Frontal cortex (tissue), 4 donors: Measurements from ENCODE around the gene ADAMTS6. TPM values are rescaled to one million over a fixed set of nuclear protein-coding genes. Genes with fewer than 3 reads are reported as not detected.
"Not testable (repeated sequence)": the region's sequence is repeated elsewhere in the genome, so short reads cannot be mapped to it uniquely, and the experiment has no call there.

Experiments
- DNase-seq, 2 donors: peaks; one replicate each; pipeline ENCODE4 v3.0.0; 2012; ENCODE audit warnings: low spot score in 2 of 2
- FAIRE-seq: peaks from 2 replicates; lab custom pipeline; 2012; peaks lifted over from hg19 to GRCh38; lab: Jason Lieb, UNC
- total RNA-seq: library from RNA; depleted of rRNA; stranded (reverse); fragments of >200 nt; gene quantifications from one replicate; pipeline ENCODE4 v1.2.3, GENCODE V29; 2014
- donor health status: control.
- donor health status: control.
- donor health status: control.

The ADAMTS6 gene
- total RNA-seq, 1 donor from 2014 or later: 15.5 TPM

- FAIRE-seq: no peak
- DNase-seq: no peak
These were observed 238.6 kb downstream of the ADAMTS6 start for GRCh38 chr5:65243161-65243560.

GRCh38 chr5:65229841-65230240 is 251.9 kb downstream of the ADAMTS6 start:
- no peak for DNase-seq
- FAIRE-seq: no peak

DNA sequence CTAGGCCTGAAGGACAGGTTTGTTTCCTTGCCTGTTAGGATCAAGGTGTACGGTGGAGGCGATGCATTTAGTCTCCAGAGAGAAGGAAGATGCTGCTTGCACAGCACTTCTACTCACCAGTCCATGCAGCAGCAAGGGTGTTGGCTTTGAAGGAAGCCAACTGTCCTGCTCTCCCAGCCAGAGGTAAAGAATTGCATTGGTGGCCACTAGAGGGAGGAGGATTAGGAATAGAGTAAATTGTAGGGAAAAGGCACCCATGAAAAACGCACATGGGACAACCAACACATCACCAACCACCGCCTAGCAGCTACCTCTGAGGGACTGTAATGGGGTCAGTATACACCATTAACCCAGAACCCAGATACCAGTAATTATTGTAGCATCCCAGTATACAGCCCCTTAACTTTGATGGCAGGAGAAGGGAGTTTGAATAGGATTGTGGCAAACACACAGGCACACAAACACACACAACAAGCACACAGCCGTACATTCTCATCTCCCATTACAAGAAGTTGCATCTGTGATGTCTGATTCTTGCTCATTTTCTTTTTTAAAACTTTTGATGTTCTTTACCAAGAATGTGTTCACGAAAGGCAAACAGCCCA is 267.7 kb downstream of the ADAMTS6 start:
- DNase-seq (no peak), FAIRE-seq (no peak)

- DNase-seq (no peak), FAIRE-seq (no peak)
These were observed 272.4 kb downstream of the ADAMTS6 start for GRCh38 chr5:65209341-65209740.

GRCh38 chr5:65204966-65205365 is 276.8 kb downstream of the ADAMTS6 start:
- FAIRE-seq: no peak

GRCh38 chr5:65203746-65204145 is 278.0 kb downstream of the ADAMTS6 start:
- DNase-seq (no peak), FAIRE-seq (no peak)

More at GRCh38 chr5:65204966-65205365, 276.8 kb downstream of the ADAMTS6 start:
- no peak for DNase-seq

- FAIRE-seq: no peak
These were observed 281.6 kb downstream of the ADAMTS6 start for GRCh38 chr5:65199993-65200675.

DNA sequence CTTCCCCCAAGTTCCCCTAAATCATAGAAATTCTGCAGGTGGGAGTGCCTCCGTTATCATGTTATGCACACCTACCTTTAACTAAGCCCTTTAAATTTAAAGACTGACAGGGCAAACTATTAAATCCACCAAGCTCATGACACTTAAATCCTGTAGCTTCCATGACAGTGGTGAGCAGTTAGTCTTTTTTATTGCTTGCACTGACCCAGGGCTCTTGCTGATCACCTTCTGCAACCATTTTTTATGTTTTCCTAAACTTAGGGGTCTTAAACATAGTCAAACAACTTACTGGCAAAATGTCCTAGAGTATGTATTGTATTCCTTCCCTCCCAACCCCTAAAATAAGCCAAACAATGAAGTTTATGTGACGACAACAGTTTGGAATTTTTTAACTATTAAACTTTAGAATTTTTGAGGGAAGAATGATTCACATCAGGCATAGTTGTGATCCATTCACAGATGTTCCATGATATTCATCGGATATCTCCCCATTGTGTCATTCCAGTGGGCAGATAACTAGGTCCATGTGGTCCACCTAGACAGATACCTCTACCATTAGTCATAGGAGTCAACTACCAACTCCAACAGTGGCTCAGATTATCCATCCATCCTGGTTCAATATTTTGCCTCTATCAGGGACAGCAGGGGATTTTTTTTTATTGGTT is 283.1 kb downstream of the ADAMTS6 start:
- FAIRE-seq (no peak), DNase-seq (no peak)

More at GRCh38 chr5:65199993-65200675, 281.6 kb downstream of the ADAMTS6 start:
- no peak for DNase-seq

DNA sequence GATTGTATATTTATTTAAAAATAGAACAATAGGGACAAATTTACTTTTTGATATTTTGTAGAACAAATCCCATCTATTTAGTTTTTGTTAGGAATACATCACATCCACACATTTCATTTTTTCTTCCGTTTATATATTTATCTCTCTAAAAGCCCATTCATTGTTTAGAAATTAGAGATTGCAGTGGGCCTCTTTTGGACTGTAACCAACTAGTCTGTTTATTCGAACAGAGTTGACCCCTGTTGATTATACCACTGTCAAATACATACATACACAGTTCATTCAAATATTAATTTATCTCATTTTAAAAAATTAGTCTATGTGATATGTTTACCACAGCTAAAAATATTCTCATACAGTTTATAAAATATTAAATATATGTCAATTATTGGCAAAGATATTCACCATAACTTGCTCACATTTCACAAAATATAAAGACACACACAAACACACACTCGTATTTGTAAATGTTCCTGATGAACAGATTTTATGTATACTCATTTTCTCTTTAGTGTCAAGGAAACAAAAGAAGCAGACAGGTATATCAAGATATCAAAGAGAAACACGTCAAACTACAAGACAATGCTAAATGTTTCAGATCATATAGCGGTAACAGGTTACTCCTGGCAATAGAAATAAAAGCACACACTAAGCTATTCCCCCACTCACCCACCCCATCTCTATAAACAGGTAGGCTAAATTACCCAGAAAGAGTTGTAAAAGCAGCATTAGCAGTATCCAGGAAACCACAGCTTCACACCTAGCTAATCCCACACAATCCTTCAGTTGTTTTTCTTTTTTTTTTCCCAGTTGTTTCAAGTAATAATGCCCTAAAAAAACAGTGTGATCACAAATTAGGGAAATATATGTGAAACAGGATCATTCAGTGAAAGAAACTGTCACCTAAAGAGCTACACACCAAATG is 283.9 kb downstream of the ADAMTS6 start:
- no peak for FAIRE-seq
- no peak for DNase-seq

DNA sequence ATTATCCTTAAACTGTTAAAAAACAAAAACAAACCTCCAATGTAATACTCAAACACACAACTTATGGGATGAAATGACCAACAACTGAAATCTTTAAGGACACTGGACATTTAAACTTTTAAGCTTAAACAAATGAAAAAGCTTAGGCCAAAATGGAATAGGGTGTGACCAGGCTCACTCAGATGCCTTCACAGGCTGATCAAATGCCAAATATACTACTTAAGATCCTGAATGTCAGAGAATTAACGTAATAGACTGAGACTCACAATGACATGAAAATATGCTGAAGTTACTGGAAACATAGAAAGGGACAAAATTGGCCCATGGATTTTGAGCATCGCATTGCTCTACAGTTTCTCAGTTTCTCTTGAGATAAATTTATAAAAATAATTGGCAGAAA is 286.8 kb downstream of the ADAMTS6 start:
- FAIRE-seq (no peak), DNase-seq (no peak)

- FAIRE-seq (no peak), DNase-seq (no peak)
These were observed 289.4 kb downstream of the ADAMTS6 start for GRCh38 chr5:65192331-65192730.

GRCh38 chr5:65191554-65192135 is 290.1 kb downstream of the ADAMTS6 start:
- FAIRE-seq (peak; percentile 90), DNase-seq (no peak)

GRCh38 chr5:65190328-65191053 is 291.2 kb downstream of the ADAMTS6 start:
- DNase-seq: no peak
- FAIRE-seq: no peak

GRCh38 chr5:65186646-65187227 is 295.0 kb downstream of the ADAMTS6 start:
- FAIRE-seq: no peak
- no peak for DNase-seq

DNA sequence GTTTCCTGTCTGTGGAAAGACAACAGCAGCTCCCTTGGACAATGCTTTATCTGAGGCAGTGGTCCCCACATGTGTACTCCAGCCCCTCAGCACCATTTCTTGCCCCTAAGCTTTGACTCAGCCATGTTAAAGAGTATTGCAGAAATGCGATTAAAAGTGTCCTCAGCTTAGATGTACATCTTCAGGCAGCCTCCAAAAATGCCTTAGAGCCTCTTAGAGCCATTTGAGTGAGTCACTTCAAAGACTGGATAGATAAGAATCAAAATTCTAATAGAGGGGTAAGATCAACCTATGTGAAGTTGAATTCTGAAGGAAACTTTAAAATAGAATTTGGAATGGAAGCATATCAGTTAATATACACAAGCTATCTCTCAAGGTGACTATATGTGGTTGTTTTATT is 296.3 kb downstream of the ADAMTS6 start:
- DNase-seq (no peak), FAIRE-seq (no peak)

DNA sequence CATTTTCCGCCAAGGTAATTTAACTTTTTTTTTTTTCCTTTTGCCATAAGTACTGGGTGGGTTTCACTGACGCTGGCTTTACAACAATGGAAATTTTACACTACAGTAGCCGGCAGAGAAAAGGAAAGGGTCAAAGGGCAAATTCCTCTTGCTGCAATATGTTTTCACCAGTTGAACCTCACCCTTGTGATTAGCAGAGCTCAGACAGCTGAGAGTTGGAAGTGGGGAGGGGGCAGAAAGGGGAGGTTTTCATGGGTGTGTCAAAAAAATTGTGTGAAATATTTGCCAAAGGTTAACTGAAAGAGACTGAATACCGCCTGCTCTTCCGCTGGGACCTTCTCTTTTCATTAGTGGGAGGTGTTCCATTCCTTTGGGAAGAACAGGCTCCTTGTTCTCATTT is 296.9 kb downstream of the ADAMTS6 start:
- DNase-seq (no peak), FAIRE-seq (no peak)

- FAIRE-seq, DNase-seq: not testable (repeated sequence)
These were observed 307.5 kb downstream of the ADAMTS6 start for GRCh38 chr5:65174231-65174630.

DNA sequence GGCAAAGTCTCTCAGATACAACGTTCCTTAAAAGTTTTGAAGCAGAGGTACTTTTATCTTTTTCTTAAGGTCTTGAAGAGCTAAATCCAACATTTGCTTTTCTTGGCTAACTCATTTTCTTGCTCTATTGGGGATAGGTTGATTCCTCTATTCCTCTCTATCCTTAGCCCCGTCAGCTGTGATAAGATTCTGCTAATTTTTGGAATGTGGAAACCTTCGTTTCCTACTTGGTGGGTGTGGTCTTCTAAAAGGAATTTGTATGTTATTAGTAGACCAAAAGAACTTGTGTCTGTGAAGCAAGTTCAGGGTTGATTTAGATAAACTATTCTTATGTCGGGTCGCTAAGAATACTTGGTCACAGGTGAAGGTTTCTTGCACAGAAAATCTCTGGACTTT is 308.6 kb downstream of the ADAMTS6 start:
- DNase-seq (no peak), FAIRE-seq (no peak)
